GM21515 (cell line): ENCODE results near the gene LRP5.
"Not testable (repeated sequence)": the region's sequence is repeated elsewhere in the genome, so short reads cannot be mapped to it uniquely, and the experiment has no call there.

Source experiments
- ATAC-seq: cut with Tn5 transposase; IDR thresholded peaks from one replicate; pipeline ENCODE4 v1.9.1; 2021; ENCODE audit not compliant: unreplicated experiment

The LRP5 gene

DNA sequence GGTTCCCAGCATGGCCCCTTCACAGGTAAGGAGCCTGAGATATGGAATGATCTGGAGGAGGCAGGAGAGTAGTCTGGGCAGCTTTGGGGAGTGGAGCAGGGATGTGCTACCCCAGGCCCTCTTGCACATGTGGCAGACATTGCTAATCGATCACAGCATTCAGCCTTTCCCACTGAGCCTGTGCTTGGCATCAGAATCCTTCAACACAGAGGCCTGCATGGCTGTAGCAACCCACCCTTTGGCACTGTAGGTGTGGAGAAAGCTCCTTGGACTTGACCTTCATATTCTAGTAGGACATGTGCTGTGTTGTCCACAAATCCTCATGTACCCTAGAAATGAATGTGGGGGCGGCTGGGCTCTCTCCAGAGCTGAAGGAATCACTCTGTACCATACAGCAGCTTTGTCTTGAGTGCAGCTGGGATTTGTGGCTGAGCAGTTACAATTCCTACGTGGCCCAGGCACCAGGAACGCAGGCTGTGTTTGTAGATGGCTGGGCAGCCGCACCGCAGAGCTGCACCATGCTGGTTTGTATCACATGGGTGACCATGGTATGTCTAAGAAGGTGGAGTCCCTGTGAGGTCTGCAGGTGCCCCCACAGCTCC is 126.4 kb downstream of the LRP5 start:
- no peak for ATAC-seq

- no peak for ATAC-seq
Measured at GRCh38 chr11:68439355-68440065, 127.1 kb downstream of the LRP5 start.

DNA sequence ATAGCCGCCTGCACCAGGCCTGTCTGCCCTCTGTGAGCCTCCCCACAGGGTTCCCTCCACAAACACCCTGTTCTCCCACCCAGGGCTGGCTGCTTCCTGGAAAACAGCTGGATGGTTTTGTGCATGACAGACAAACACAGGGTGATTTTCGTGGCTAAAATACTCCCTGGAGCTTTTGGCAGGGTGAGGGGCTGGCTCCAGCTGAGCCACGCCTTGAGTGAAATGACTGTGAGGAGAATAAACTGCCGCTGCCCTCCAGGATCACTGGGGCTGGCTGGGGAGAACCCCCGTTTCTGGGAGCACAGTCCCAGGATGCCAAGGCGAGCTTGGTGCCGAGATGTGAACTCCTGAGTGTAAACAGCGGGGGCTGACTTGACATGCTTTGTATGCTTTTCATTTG is 127.8 kb downstream of the LRP5 start:
- ATAC-seq: no peak

DNA sequence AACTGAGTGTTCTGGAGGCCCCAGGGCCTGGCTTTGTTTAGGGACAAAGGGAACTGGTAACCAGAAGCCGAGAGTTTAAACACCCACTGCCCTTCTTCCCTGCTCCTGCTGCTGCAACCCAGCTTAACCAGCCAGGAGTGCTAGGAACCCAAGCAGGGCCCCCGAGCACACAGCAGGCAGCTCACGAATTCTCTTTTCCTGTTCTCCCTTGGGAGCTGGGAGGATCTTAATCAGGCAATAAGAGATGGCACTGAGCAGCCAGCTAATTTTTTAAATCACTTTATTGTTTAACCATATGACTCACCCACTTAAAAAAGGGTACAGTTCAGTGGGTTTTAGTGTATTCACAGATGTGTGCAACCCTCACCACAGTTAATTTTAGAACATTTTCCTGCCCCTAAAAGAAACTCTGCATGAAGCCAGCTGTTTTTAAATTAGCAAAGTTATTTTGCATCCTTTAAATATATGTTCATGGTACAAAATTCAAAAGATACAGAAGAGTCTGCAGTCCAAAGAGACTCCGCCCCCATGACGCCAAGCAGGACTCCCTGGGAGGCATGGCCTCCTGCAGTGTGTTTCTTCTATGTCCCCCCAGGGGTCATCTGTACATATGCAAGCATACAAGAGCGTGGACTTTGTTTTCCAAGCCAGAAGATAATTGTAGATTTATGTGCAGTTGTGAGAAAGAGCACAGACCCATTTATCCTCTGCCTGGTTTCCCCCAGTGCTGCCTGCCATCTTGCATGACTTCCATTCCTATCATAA is 129.3 kb downstream of the LRP5 start:
- no peak for ATAC-seq

GRCh38 chr11:68442433-68442832 is 130.0 kb downstream of the LRP5 start:
- no peak for ATAC-seq

DNA sequence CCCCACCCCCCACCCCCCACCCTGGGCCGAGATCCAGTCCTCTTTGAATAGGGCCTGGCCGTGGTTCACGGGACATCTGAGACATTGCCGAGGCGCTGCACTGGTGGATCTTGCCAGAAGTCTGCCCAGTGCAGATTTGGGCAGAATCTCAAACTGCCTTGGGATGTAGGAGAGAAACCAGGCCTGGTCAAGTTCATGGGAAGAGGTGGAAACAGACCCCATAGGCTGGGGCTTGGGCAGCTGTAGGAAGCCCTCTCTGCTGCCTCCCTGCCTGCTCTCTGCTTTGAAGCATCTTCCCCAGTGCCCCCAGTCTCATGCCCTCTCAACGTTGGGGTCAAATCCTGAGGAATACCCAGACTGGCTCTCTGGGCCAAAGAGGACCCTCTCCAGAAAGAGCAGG is 132.2 kb downstream of the LRP5 start:
- no peak for ATAC-seq

GRCh38 chr11:68445531-68446035 is 133.2 kb downstream of the LRP5 start:
- ATAC-seq: no peak

- no peak for ATAC-seq
Measured at GRCh38 chr11:68446046-68446725, 133.8 kb downstream of the LRP5 start.

DNA sequence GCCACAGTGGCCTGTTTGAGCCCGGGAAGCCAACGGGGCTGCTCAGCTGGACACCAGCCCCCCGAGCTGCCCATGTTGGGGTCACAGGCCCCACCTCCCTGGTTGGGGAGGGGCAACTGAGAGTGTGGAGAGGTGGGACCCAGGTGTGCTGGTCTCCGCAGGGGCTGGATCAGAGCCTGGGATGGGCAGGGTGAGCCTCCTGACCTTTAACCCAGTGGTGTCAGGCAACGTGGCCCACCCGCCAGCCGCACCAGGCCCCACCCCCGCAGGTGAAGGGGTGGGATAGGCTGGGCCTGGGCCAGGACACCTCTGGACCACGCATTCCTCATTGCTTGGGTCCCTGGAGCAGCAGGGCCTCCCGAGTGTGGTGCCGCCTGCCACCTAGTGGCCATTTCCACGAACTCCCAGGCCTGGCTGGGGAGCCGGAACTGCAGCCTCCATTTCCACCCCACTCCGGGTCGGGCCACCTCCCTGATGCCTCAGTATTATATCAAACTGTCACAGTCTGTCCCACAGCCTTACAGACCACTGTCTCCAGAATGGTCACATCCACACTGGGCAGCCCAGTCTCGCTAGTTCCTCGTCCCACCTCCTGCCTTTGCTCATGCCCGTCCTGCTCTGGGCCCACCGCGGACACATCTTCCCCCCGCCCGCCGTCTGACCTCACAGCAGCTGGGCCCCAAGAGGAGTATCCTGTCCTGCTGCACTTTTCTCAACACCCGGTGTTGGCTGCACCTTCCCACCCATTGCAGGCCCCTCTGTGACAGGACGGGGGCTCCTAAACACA is 134.8 kb downstream of the LRP5 start:
- no peak for ATAC-seq

DNA sequence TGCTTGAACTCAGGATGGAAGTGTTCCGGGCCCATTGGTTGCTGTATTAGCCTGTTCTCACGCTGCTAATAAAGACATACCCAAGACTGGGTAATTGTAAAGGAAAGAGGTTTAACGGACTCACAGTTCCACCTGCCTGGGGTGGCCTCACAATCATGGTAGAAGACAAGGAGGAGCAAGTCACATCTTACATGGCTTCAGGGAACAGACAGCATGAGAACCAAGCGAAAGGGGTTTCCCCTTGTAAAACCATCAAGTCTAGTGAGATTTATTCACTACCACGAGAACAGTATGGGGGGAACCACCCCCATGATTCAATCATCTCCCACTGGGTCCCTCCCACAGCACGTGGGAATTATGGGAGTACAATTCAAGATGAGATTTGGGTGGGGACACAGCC is 135.5 kb downstream of the LRP5 start:
- not testable (repeated sequence) for ATAC-seq

GRCh38 chr11:68448604-68449011 is 136.2 kb downstream of the LRP5 start:
- no peak for ATAC-seq

- ATAC-seq: no peak
Measured at GRCh38 chr11:68449951-68450350, 137.6 kb downstream of the LRP5 start.

DNA sequence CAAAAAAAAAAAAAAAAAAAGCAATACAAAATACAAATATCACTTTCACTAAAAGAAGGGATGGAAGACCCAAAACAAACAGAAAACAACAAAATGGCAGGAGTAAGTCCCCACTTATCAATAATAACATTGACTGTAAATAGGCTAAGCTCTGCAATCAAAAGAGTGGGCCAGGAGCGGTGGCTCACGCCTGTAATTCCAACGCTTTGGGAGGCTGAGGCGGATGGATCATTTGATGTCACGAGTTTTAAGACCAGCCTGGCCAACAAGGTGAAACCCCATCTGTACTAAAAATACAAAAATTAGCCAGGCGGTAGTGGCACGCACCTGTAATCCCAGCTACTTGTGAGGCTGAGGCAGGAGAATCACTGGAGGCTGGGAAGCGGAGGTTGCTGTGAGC is 138.3 kb downstream of the LRP5 start:
- ATAC-seq: no peak

DNA sequence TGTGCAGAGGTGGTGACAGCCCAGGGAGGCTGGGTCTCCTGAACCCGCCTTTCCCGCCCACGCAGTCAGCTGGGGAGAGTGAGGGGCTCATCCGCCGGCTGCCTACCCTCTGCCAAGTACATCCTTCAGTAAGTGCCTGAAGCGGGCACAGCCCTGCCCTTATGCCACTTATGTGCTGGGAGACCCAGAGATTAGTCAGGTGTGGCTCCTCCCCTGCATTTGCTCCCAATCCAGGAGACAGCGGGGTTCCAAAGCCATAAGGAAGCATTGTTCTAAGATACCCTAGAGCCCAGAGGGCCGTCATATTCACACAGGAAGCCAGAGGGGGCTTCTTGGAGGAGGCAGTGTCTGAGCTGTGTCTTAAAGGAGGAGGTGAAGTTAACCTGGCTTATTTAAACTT is 142.4 kb downstream of the LRP5 start:
- no peak for ATAC-seq

DNA sequence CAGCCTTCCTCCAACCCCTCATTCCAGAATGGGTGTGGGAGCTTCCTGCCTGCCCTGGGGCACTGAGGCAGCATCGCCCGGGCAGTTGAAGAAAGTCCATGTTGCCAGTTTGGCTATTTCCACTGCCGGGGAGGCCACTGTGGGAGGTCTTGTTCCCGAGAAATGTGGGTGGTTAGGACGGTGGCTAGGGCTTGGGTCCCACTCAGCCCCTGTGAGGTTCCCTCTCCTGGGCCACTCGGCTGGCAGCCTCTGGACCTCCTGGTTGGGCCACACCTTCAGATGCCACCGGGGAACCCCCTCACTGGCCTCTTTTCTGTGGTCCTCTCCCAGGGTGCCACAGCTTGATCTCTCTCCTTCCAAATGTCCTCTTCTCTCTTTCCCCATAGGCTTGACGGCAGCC is 143.1 kb downstream of the LRP5 start:
- ATAC-seq: no peak

DNA sequence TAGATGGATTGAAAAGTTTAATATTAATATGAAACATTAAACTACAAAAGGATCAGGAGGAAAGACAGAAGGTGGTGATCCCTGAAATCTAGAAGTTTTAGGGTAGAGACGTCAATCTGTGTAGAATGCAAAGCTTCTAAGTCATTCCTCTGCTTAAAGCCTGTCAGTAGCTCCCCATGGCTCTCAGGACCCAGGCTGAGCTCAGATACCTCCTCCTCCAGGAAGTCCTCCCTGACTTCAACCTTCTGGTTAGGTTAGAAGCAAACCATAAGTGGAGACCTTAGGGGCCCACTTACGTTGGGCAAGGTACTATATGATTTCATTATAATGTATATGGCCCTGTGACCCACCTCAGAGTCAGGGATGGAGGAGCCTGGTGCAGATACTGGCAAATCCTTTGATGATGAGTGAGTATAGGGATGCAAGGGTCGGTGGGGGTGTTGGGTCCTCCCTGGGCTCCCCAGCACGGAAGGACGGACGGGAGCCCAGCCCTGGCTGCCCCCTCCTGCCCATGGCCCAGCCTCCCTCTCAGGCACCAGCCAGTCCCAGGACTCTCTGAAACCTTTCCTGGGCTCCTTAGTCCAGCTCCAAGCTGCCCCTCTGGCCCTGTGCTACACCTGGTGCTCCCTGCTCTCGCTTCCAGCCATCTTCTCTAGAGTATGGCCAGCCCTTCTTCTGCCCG is 145.0 kb downstream of the LRP5 start:
- no peak for ATAC-seq

GRCh38 chr11:68457898-68458249 is 145.5 kb downstream of the LRP5 start:
- no peak for ATAC-seq

- ATAC-seq: not testable (repeated sequence)
Measured at GRCh38 chr11:68458340-68458739, 145.9 kb downstream of the LRP5 start.

- peak; percentile 77 for ATAC-seq
Measured at GRCh38 chr11:68459886-68460740, 147.7 kb downstream of the LRP5 start.
